MCF 10A (cell line): ENCODE results near the gene EIF6. TPM values are rescaled to one million over a fixed set of nuclear protein-coding genes. Genes with fewer than 3 reads are reported as not detected.

Experiments
- BruUV-seq: library from RNA; stranded (reverse); fragments of 400-500 nt; replicated peaks from 2 replicates; lab custom pipeline; 2021; lab: Mats Ljungman, UMichigan
- CTCF ChIA-PET: fragments of 300-600 bp; sonication (Branson Sonifier 250); formaldehyde crosslinking; extraction: SDS; loops from one replicate; lab custom pipeline; 2021; ENCODE audit warnings: antibody characterized with exemption, inconsistent platforms; lab: Yijun Ruan, JAX
- POLR2A ChIA-PET: fragments of 300-600, 350-650 bp; sonication (Branson Sonifier 250); formaldehyde crosslinking; extraction: SDS; loops from one replicate; lab custom pipeline; 2020; ENCODE audit warnings: antibody characterized with exemption, inconsistent platforms; lab: Yijun Ruan, JAX
- DNase-seq: peaks from one replicate; pipeline ENCODE4 v3.0.0-alpha.2; 2018; ENCODE audit not compliant: unreplicated experiment
- H3K27ac Mint-ChIP-seq: one replicate; pipeline ENCODE4 v1.8.0; 2022; ENCODE audit warnings: mild to moderate bottlenecking, low read depth, mixed read lengths; ENCODE audit not compliant: unreplicated experiment
- H3K27me3 Mint-ChIP-seq: one replicate; pipeline ENCODE4 v1.8.0; 2022; ENCODE audit warnings: mixed read lengths; ENCODE audit not compliant: insufficient read depth, unreplicated experiment
- H3K36me3 Mint-ChIP-seq: one replicate; pipeline ENCODE4 v1.8.0; 2022; ENCODE audit warnings: mild to moderate bottlenecking, moderate library complexity, mixed read lengths; ENCODE audit not compliant: insufficient read depth, unreplicated experiment
- H3K4me1 Mint-ChIP-seq: one replicate; pipeline ENCODE4 v1.8.0; 2022; ENCODE audit warnings: mixed read lengths; ENCODE audit not compliant: insufficient read depth, unreplicated experiment
- H3K4me3 Mint-ChIP-seq: one replicate; pipeline ENCODE4 v1.8.0; 2022; ENCODE audit warnings: mild to moderate bottlenecking, moderate library complexity, mixed read lengths; ENCODE audit not compliant: unreplicated experiment
- H3K9me3 Mint-ChIP-seq: one replicate; pipeline ENCODE4 v1.8.0; 2022; ENCODE audit warnings: mixed read lengths; ENCODE audit not compliant: unreplicated experiment
- intact Hi-C: fragments of 100-400 bp; cut with micrococcal nuclease; formaldehyde crosslinking; loops from 2 replicates; pipeline ENCODE4 v1.14.1; 2022
- total RNA-seq: library from RNA; stranded (reverse); gene quantifications from 2 replicates; pipeline ENCODE4 v1.2.3, GENCODE V29; 2022
- TF ChIP-seq, protein P1 (sequence below): fragments of 200-600 bp; IDR thresholded peaks from one replicate; pipeline ENCODE4 v1.8.0; 2022; ENCODE audit warnings: antibody characterized with exemption, mild to moderate bottlenecking; ENCODE audit not compliant: unreplicated experiment

EIF6 gene
- total RNA-seq, 1 experiment from 2014 or later: 322 TPM

DNA sequence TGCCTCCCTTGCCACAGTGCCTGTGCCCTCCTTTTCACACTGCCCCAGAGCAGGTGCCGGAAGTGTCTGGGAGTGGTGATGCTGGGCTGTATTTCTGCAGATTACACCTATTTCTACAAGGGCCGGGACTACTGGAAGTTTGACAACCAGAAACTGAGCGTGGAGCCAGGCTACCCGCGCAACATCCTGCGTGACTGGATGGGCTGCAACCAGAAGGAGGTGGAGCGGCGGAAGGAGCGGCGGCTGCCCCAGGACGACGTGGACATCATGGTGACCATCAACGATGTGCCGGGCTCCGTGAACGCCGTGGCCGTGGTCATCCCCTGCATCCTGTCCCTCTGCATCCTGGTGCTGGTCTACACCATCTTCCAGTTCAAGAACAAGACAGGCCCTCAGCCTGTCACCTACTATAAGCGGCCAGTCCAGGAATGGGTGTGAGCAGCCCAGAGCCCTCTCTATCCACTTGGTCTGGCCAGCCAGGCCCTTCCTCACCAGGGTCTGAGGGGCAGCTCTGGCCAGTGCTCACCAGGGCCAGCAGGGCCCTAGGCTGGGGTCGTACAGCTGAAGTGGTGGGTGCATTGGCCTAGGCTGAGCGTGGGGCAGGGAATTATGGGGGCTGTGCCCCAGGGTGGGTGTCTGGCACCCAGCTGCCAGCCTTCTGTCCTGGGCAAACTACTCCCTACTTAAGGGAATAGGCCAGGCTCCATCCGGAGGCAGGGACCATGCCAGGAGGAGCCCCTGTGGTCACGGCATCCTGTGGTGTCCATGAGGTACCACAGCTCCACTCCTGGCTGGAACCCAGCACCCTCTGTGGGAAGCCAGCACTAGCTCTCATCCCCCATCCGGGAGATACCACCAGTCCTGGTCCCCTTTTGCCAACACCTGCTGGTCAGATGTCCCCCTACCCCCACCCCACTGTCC lies 10.1 kb downstream of the EIF6 start:
- ChIA-PET CTCF (interaction anchor here (0.5 to 1.3 kb wide), 6 partner anchors 20 to 178 kb away, joined by 3 to 4 read pairs (median 3); no protein-coding TSS in a partner anchor), POLR2A (interaction anchor here (0.6 to 7.3 kb wide), 3 partner anchors 10 to 293 kb away, joined by 3 to 92 read pairs (median 7); no protein-coding TSS in a partner anchor)
- TF ChIP-seq, protein P1, sequence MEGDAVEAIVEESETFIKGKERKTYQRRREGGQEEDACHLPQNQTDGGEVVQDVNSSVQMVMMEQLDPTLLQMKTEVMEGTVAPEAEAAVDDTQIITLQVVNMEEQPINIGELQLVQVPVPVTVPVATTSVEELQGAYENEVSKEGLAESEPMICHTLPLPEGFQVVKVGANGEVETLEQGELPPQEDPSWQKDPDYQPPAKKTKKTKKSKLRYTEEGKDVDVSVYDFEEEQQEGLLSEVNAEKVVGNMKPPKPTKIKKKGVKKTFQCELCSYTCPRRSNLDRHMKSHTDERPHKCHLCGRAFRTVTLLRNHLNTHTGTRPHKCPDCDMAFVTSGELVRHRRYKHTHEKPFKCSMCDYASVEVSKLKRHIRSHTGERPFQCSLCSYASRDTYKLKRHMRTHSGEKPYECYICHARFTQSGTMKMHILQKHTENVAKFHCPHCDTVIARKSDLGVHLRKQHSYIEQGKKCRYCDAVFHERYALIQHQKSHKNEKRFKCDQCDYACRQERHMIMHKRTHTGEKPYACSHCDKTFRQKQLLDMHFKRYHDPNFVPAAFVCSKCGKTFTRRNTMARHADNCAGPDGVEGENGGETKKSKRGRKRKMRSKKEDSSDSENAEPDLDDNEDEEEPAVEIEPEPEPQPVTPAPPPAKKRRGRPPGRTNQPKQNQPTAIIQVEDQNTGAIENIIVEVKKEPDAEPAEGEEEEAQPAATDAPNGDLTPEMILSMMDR: no peak
- Mint-ChIP-seq H3K4me3 (no peak overlapping the region), H3K4me1 (peaks cover 18% of the 10 kb centered on the region), H3K27me3 (no peaks in the 10 kb centered on the region), H3K9me3 (no peaks in the 10 kb centered on the region), H3K27ac (no peak overlapping the region), H3K36me3 (peaks cover 34% of the 10 kb centered on the region)
- intact Hi-C loops: no loop called here
- no peak for DNase-seq
- no TSS peak for BruUV-seq

DNA sequence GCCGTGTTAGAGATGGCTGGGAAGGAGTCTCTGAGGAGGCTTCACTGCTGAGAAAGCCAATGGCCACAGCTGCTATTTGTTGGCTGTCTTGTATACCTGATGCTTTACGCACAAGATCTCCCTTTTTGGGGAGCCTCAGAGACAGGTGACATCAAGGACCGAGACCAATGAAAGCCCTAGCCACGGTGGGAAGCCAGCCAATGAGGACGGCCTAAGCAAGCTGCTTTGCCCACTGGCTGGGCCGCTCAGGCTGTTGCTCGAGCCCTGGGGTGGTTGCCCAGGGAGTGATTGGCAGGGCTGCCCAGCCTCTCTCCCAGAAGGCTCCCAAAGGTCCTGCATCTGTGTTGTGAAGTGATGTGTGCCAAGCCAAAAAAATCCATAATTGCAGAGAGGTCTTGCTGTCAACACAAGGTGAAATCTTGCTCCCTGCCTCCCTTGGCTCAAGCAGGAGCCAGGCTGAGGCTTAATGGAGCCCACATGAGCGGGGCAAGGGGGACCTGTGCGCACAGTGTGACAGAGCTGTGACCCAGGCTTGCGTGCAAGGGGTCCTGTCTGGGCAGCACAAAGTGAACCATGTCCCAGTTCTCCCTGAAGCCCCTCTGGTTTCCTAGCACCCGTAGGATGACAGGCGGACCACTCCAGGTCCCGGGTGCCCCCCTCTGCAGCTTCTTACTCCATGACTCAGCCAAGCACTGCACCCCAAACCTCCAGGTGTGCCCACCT lies 11.0 kb downstream of the EIF6 start:
- Mint-ChIP-seq H3K4me1 (peaks cover 13% of the 10 kb centered on the region), H3K9me3 (no peaks in the 10 kb centered on the region), H3K27ac (no peak overlapping the region), H3K27me3 (no peaks in the 10 kb centered on the region), H3K4me3 (no peak overlapping the region), H3K36me3 (peaks cover 25% of the 10 kb centered on the region)
- BruUV-seq: no TSS peak
- TF ChIP-seq, protein P1: no peak
- intact Hi-C loops: no loop called here
- ChIA-PET CTCF (interaction anchor here (0.6 to 1.2 kb wide), 4 partner anchors 14 to 177 kb away, joined by 3 to 6 read pairs (median 4); no protein-coding TSS in a partner anchor), POLR2A (interaction anchor here (0.7 to 2.0 kb wide), 5 partner anchors 9 to 31 kb away, joined by 3 to 7 read pairs (median 6); partner anchors contain the start of gene FAM83C)
- DNase-seq: no peak

DNA sequence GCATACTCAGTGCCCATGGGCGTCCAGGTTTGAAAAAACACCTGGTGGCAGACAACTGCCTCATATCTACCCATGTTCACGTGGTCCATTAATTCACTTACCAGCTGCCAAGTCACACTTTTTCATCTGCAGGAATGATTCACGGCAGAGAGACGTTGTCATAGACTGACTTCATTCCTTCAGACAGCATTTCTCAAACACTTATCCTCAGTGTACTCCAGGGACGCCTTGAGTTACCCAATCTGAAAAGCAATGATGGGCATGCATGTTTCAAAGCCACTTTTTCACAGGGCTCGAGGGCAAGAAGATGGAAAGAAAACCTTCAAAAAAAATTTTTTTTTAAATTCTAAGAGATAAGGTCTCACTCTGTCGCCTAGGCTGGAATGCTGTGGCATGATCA lies 12.7 kb downstream of the EIF6 start:
- H3K36me3 Mint-ChIP-seq: peaks cover 8% of the 10 kb centered on the region
- intact Hi-C loops: no loop called here
- H3K27me3 Mint-ChIP-seq: no peaks in the 10 kb centered on the region
- CTCF ChIA-PET: interaction anchor here (0.7 to 3.1 kb wide), 5 partner anchors 125 to 176 kb away, joined by 3 to 19 read pairs (median 4); partner anchors contain the start of gene GDF5
- H3K27ac Mint-ChIP-seq: no peak overlapping the region
- TF ChIP-seq, protein P1: no peak
- BruUV-seq: no TSS peak
- H3K4me1 Mint-ChIP-seq: peaks cover 11% of the 10 kb centered on the region
- no peaks in the 10 kb centered on the region for H3K9me3 Mint-ChIP-seq
- no peak overlapping the region for H3K4me3 Mint-ChIP-seq
- peak; percentile 46 for DNase-seq
- POLR2A ChIA-PET: interaction anchor here (0.5 to 2.0 kb wide), 7 partner anchors 9 to 314 kb away, joined by 3 to 7 read pairs (median 4); partner anchors contain the start of genes EDEM2 and EIF6
